NCI-H345 treated with DMSO at 0.1 percent for 48 hours (cell line): ENCODE results near the gene MTCH2.
"Not testable (repeated sequence)": the region's sequence is repeated elsewhere in the genome, so short reads cannot be mapped to it uniquely, and the experiment has no call there.

Source experiments
- DNase-seq: peaks from one replicate; lab custom pipeline; 2025; ENCODE audit not compliant: unreplicated experiment; lab: John Stamatoyannopoulos, UW

Gene MTCH2

GRCh38 chr11:47642099-47642855, at the start of gene MTCH2:
Gene MTCH2 (minus strand): TSS chr11:47642559. CDS start chr11:47642465, 94 bp downstream.
- DNase-seq = peak; percentile 91

- DNase-seq = no peak
These were observed 49.6 kb upstream of the MTCH2 start for GRCh38 chr11:47691979-47692378.

GRCh38 chr11:47689480-47689879, 47.1 kb upstream of the MTCH2 start:
- DNase-seq = no peak

GRCh38 chr11:47688991-47689390, 46.6 kb upstream of the MTCH2 start:
- no peak for DNase-seq

- DNase-seq = no peak
These were observed 45.8 kb upstream of the MTCH2 start for GRCh38 chr11:47688111-47688510.

- not testable (repeated sequence) for DNase-seq
These were observed 44.3 kb upstream of the MTCH2 start for GRCh38 chr11:47686704-47687103.

GRCh38 chr11:47686151-47686550, 43.8 kb upstream of the MTCH2 start:
- no peak for DNase-seq

- DNase-seq = no peak
These were observed 33.5 kb upstream of the MTCH2 start for GRCh38 chr11:47675851-47676250.

- no peak for DNase-seq
These were observed 29.9 kb upstream of the MTCH2 start for GRCh38 chr11:47672283-47672730.

GRCh38 chr11:47669856-47670255, 27.5 kb upstream of the MTCH2 start:
- DNase-seq = no peak

- no peak for DNase-seq
These were observed 26.3 kb upstream of the MTCH2 start for GRCh38 chr11:47668665-47669064.

- DNase-seq = no peak
These were observed 25.2 kb upstream of the MTCH2 start for GRCh38 chr11:47667555-47667954.

- DNase-seq = no peak
These were observed 24.8 kb upstream of the MTCH2 start for GRCh38 chr11:47667135-47667534.

- DNase-seq = not testable (repeated sequence)
These were observed 22.6 kb upstream of the MTCH2 start for GRCh38 chr11:47664936-47665335.

GRCh38 chr11:47661245-47661644, 18.9 kb upstream of the MTCH2 start:
- no peak for DNase-seq

GRCh38 chr11:47659276-47659675, 16.9 kb upstream of the MTCH2 start:
- DNase-seq = no peak

GRCh38 chr11:47656260-47656885, 14.0 kb upstream of the MTCH2 start:
- no peak for DNase-seq

GRCh38 chr11:47651818-47652469, 9.6 kb upstream of the MTCH2 start:
- DNase-seq = no peak

- DNase-seq = no peak
These were observed 6.9 kb upstream of the MTCH2 start for GRCh38 chr11:47649276-47649675.

- no peak for DNase-seq
These were observed 3.7 kb upstream of the MTCH2 start for GRCh38 chr11:47646019-47646418.

- DNase-seq = no peak
These were observed 3.1 kb upstream of the MTCH2 start for GRCh38 chr11:47645500-47645899.

GRCh38 chr11:47641600-47642098, 710 bp downstream of the MTCH2 start:
- no peak for DNase-seq
